ENCODE results near the gene THTPA. TPM values are rescaled to one million over a fixed set of nuclear protein-coding genes. Genes with fewer than 3 reads are reported as not detected.

Gene THTPA
- total RNA-seq, 1 experiment from 2014 or later: 4.1 TPM

DNA sequence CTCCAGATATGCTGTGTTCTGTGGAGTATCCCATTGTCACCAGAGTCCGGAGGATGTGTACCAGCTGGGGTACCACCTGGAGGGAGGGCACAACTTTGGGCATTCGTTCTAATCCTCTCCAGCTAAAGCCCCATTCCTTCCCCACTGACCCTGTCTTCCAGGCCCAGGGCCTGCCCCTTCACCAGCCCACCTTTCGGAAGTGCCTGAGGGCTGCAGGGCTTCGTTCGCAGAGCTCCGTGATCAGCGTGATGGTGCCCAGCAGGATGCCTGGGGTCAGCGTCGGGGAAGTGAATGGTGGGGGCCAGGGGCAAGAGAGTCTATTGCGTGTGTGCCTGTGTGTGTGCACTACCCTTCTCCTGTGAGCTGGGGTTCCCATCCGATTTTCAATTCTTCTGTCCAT, 9.6 kb downstream of the THTPA start:
- intact Hi-C loops (cut with micrococcal nuclease; ENCODE audit: unreplicated experiment): no loop called here
- ChIA-PET CTCF (interaction anchor here (0.6 kb wide), 1 partner anchor 87 kb away, joined by 4 read pairs; no protein-coding TSS in a partner anchor), POLR2A (ENCODE audit: unreplicated experiment) (no interaction called here)
- Histone ChIP-seq H3K79me2 (ENCODE audit: low read depth) (peaks cover 13% of the 10 kb centered on the region), H2AFZ (no peak overlapping the region), H4K20me1 (ENCODE audit: insufficient read depth) (no peaks in the 10 kb centered on the region; the same call in 1 of the 2 replicates), H3K36me3 (ENCODE audit: low read depth) (no peaks in the 10 kb centered on the region), H3K4me2 (no peak overlapping the region), H3F3A (ENCODE audit: insufficient read depth, low read depth) (peaks cover 8% of the 10 kb centered on the region), H3K4me3 (no peak overlapping the region), H3K27ac (no peak overlapping the region), H3K9me2 (ENCODE audit: insufficient read depth) (no peaks in the 10 kb centered on the region), H3K9me3 (ENCODE audit: insufficient read depth, low read depth) (no peaks in the 10 kb centered on the region), H3K27me3 (ENCODE audit: insufficient read depth, low read depth) (no peaks in the 10 kb centered on the region), H3K4me1 (replicated peaks; ENCODE audit: insufficient read depth) (peaks cover 24% of the 10 kb centered on the region)
- TF ChIP-seq, protein P1, sequence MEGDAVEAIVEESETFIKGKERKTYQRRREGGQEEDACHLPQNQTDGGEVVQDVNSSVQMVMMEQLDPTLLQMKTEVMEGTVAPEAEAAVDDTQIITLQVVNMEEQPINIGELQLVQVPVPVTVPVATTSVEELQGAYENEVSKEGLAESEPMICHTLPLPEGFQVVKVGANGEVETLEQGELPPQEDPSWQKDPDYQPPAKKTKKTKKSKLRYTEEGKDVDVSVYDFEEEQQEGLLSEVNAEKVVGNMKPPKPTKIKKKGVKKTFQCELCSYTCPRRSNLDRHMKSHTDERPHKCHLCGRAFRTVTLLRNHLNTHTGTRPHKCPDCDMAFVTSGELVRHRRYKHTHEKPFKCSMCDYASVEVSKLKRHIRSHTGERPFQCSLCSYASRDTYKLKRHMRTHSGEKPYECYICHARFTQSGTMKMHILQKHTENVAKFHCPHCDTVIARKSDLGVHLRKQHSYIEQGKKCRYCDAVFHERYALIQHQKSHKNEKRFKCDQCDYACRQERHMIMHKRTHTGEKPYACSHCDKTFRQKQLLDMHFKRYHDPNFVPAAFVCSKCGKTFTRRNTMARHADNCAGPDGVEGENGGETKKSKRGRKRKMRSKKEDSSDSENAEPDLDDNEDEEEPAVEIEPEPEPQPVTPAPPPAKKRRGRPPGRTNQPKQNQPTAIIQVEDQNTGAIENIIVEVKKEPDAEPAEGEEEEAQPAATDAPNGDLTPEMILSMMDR (conservative IDR thresholded peaks at IDR 0.05): no peak
- no peak for TF ChIP-seq EZH2 (IDR thresholded peaks at IDR 0.05; ENCODE audit: low read depth)
- no peak for DNase-seq
- BruUV-seq (replicated peaks): no TSS peak

- H3K4me3 ChIP-seq: peak overlapping the region; percentile 79
- no peak overlapping the region for H2AFZ ChIP-seq
- H3K9me2 ChIP-seq (ENCODE audit: insufficient read depth): no peaks in the 10 kb centered on the region
- H3K79me2 ChIP-seq (ENCODE audit: low read depth): peaks cover 13% of the 10 kb centered on the region
- H3F3A ChIP-seq (ENCODE audit: insufficient read depth, low read depth): peaks cover 7% of the 10 kb centered on the region
- no peaks in the 10 kb centered on the region for H3K36me3 ChIP-seq (ENCODE audit: low read depth)
- CTCF ChIA-PET: interaction anchor here (0.6 kb wide), 1 partner anchor 87 kb away, joined by 4 read pairs; no protein-coding TSS in a partner anchor
- no peak for DNase-seq
- H3K9me3 ChIP-seq (ENCODE audit: insufficient read depth, low read depth): no peaks in the 10 kb centered on the region
- no peaks in the 10 kb centered on the region for H3K27me3 ChIP-seq (ENCODE audit: insufficient read depth, low read depth)
- no peak overlapping the region for H3K27ac ChIP-seq
- TF ChIP-seq EZH2 (IDR thresholded peaks at IDR 0.05; ENCODE audit: low read depth): no peak
- TF ChIP-seq, protein P1 (conservative IDR thresholded peaks at IDR 0.05): no peak
- H3K4me2 ChIP-seq: peak overlapping the region; percentile 81
- H4K20me1 ChIP-seq (ENCODE audit: insufficient read depth): no peaks in the 10 kb centered on the region; the same call in 1 of the 2 replicates
- peaks cover 24% of the 10 kb centered on the region for H3K4me1 ChIP-seq (replicated peaks; ENCODE audit: insufficient read depth)
- POLR2A ChIA-PET (ENCODE audit: unreplicated experiment): no interaction called here
- intact Hi-C loops (cut with micrococcal nuclease; ENCODE audit: unreplicated experiment): no loop called here
- BruUV-seq (replicated peaks): TSS peak; percentile 44
Measured at GRCh38 chr14:23566112-23566777, 10.2 kb downstream of the THTPA start.

- Histone ChIP-seq H3K4me2 (peak overlapping the region; percentile 81), H3K79me2 (ENCODE audit: low read depth) (peaks cover 13% of the 10 kb centered on the region), H4K20me1 (ENCODE audit: insufficient read depth) (no peaks in the 10 kb centered on the region; the same call in 1 of the 2 replicates), H3K4me3 (peak overlapping the region; percentile 79), H3K27ac (no peak overlapping the region), H3K9me3 (ENCODE audit: insufficient read depth, low read depth) (no peaks in the 10 kb centered on the region), H3K9me2 (ENCODE audit: insufficient read depth) (no peaks in the 10 kb centered on the region), H2AFZ (peak overlapping the region; percentile 86), H3K27me3 (ENCODE audit: insufficient read depth, low read depth) (no peaks in the 10 kb centered on the region), H3K36me3 (ENCODE audit: low read depth) (no peaks in the 10 kb centered on the region), H3F3A (ENCODE audit: insufficient read depth, low read depth) (peaks cover 7% of the 10 kb centered on the region), H3K4me1 (replicated peaks; ENCODE audit: insufficient read depth) (peaks cover 24% of the 10 kb centered on the region)
- no peak for DNase-seq
- TF ChIP-seq, protein P1 (conservative IDR thresholded peaks at IDR 0.05): no peak
- TF ChIP-seq EZH2 (IDR thresholded peaks at IDR 0.05; ENCODE audit: low read depth): no peak
- intact Hi-C loops (cut with micrococcal nuclease; ENCODE audit: unreplicated experiment): no loop called here
- BruUV-seq (replicated peaks): no TSS peak
- ChIA-PET POLR2A (ENCODE audit: unreplicated experiment) (no interaction called here), CTCF (interaction anchor here (0.5 to 0.6 kb wide), 2 partner anchors 10 to 390 kb away, joined by 3 to 16 read pairs; no protein-coding TSS in a partner anchor)
Measured at GRCh38 chr14:23566778-23567185, 10.7 kb downstream of the THTPA start.
